Brain microvascular endothelial cell (primary cell): ENCODE measurements around the gene MOV10.

Source experiments
- DNase-seq: peaks from one replicate; pipeline ENCODE4 v3.0.0-alpha.2; 2020
- H3K27ac ChIP-seq: fragments of 250-450 bp; sonication (Bioruptor Pico); 2 replicates; pipeline ENCODE4 v1.5.1; 2020; ENCODE audit warnings: mild to moderate bottlenecking, moderate library complexity
- H3K27me3 ChIP-seq: fragments of 250-450 bp; sonication (Bioruptor Pico); replicated peaks from 2 replicates; pipeline ENCODE4 v1.5.1; 2020; ENCODE audit warnings: mild to moderate bottlenecking
- H3K36me3 ChIP-seq: fragments of 250-450 bp; sonication (Bioruptor Pico); replicated peaks from 2 replicates; pipeline ENCODE4 v1.5.1; 2020; ENCODE audit warnings: mild to moderate bottlenecking
- H3K4me3 ChIP-seq: 2 replicates; pipeline ENCODE4 v1.5.1; 2011; ENCODE audit warnings: low read depth, mild to moderate bottlenecking, control low read depth, low read length, moderate library complexity
- CTCF ChIP-seq: IDR thresholded peaks from 2 replicates; pipeline ENCODE4 v1.5.1; 2011; ENCODE audit warnings: low read depth, mild to moderate bottlenecking, moderate library complexity, low read length, control low read depth, inconsistent platforms; ENCODE audit errors: missing control alignments
- in situ Hi-C: cut with HindIII; loops from 2 replicates; pipeline ENCODE4 v1.10.0; 2017; ENCODE audit warnings: low sequenced_read_pairs, low pct_ligation_motif_present

The MOV10 gene

GRCh38 chr1:112685913-112686312, 11.5 kb downstream of the MOV10 start:
- no peak for TF ChIP-seq CTCF
- Histone ChIP-seq H3K4me3 (no peak overlapping the region), H3K27me3 (no peaks in the 10 kb centered on the region), H3K27ac (no peak overlapping the region), H3K36me3 (peaks cover 9% of the 10 kb centered on the region)
- in situ Hi-C loops = no loop called here
- no peak for DNase-seq

- in situ Hi-C loops = no loop called here
- no peak for TF ChIP-seq CTCF
- no peak overlapping the region for H3K4me3 ChIP-seq
- no peaks in the 10 kb centered on the region for H3K27me3 ChIP-seq
- no peak overlapping the region for H3K27ac ChIP-seq
- peaks cover 9% of the 10 kb centered on the region for H3K36me3 ChIP-seq
- DNase-seq = no peak
Observed at GRCh38 chr1:112686417-112686816, 12.0 kb downstream of the MOV10 start.

DNA sequence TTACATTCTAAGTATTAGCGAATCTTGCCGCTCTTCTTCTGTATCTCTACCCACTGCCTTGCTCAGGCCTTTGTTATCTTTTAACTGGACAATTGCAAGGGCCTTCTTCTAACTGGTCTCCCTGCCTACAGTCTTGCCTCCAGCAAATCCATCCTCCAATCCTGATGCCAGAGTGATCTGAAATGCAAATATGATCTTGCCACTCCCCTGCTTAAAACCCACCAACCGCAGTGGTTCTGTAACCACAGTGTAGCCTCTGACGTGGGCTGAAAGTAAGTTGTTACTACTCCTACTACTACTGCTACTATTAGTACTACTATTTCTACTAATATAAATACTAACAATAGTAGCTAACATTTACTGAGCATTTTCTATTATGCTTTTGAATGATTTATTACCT, 12.4 kb downstream of the MOV10 start:
- Histone ChIP-seq H3K36me3 (peaks cover 13% of the 10 kb centered on the region), H3K4me3 (no peak overlapping the region), H3K27me3 (no peaks in the 10 kb centered on the region), H3K27ac (no peak overlapping the region)
- DNase-seq = no peak
- in situ Hi-C loops = no loop called here
- TF ChIP-seq CTCF = no peak

GRCh38 chr1:112687361-112687760, 12.9 kb downstream of the MOV10 start:
- H3K27ac ChIP-seq = no peak overlapping the region
- H3K36me3 ChIP-seq = peaks cover 14% of the 10 kb centered on the region
- in situ Hi-C loops = no loop called here
- no peak for TF ChIP-seq CTCF
- H3K27me3 ChIP-seq = no peaks in the 10 kb centered on the region
- DNase-seq = no peak
- no peak overlapping the region for H3K4me3 ChIP-seq

DNA sequence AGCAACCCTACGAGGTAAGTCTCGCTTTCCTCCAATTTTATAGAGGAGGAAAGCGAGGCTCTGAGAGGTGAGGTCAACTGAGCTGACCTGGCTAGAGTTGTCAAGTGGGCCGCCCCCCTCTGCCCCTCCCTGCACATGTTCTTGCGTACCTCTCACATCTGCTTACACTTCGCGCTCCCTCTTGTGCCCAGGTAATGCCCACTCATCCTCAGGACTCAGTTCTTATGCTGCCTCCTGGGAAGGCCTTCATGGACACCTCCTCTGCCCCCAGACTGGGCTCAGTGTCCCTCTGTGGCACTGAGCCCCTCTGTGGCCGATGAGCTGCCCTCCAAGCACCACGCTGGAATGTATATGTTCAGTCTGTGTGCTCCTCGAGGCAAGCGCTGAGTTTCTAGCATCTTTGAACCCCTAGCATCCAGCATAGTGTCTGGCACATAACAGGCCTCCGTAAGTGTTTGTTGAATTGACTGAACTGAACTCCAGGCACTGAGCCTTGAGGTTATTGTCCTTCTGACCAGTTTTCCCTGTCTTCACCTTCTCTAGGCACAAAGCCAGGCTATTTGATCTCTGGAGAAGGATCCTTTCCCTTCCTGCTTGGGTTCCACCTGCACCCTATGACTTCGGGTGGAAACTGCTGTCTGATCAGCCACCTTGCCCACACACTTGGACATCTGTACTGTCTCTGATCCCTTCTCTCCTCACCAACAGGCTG, 13.5 kb downstream of the MOV10 start:
- H3K4me3 ChIP-seq = no peak overlapping the region
- no peak for TF ChIP-seq CTCF
- peaks cover 17% of the 10 kb centered on the region for H3K36me3 ChIP-seq
- H3K27ac ChIP-seq = no peak overlapping the region
- in situ Hi-C loops = no loop called here
- H3K27me3 ChIP-seq = no peaks in the 10 kb centered on the region
- DNase-seq = no peak

DNA sequence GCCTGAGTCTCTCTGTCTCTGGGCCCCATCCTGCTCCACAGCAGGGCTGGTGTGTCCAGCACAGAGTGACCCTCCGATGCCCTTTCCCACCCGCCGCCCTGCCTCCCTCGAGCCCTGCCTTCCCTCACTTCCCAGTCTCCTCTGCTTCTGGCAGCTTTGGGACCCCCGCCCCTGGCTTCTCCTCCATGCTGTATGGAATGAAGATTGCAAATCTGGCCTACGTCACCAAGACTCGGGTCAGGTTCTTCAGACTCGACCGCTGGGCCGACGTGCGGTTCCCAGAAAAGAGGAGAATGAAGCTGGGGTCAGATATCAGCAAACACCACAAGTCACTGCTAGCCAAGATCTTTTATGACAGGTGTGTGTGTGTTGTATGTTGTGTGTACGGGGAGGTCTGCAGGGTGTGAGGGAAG, 14.3 kb downstream of the MOV10 start:
- Histone ChIP-seq H3K4me3 (no peak overlapping the region), H3K27me3 (no peaks in the 10 kb centered on the region), H3K27ac (no peak overlapping the region), H3K36me3 (peaks cover 18% of the 10 kb centered on the region)
- in situ Hi-C loops = no loop called here
- DNase-seq = no peak
- TF ChIP-seq CTCF = no peak
